Panc1 (cell line): Measurements from ENCODE around the gene PDE12. TPM values are rescaled to one million over a fixed set of nuclear protein-coding genes. Genes with fewer than 3 reads are reported as not detected.

ENCODE experiments used
- ATAC-seq: fragments of 200-7000 bp; cut with Tn5 transposase; 2 replicates; pipeline ENCODE4 v1.9.1; 2020; ENCODE audit warnings: mild to moderate bottlenecking, moderate library complexity
- Bru-seq: library from RNA; stranded (reverse); fragments of 400-500 nt; gene quantifications from one replicate; lab custom pipeline; 2021; lab: Mats Ljungman, UMichigan
- BruChase-seq, 2 experiments: library from RNA; stranded (reverse); fragments of 400-500 nt; gene quantifications; one replicate each; lab custom pipeline; 2021; lab: Mats Ljungman, UMichigan
- BruUV-seq: library from RNA; stranded (reverse); fragments of 400-500 nt; replicated peaks from 2 replicates; lab custom pipeline; 2021; lab: Mats Ljungman, UMichigan
- CTCF ChIA-PET: fragments of 300-600 bp; sonication (Branson Sonifier 250); formaldehyde crosslinking; loops from one replicate; lab custom pipeline; 2022; ENCODE audit warnings: antibody characterized with exemption; lab: Charles Lee
- POLR2A ChIA-PET: fragments of 300-600 bp; sonication (Branson Sonifier 250); formaldehyde crosslinking; loops from one replicate; lab custom pipeline; 2022; ENCODE audit warnings: antibody characterized with exemption; lab: Charles Lee
- DNase-seq: peaks from one replicate; pipeline ENCODE4 v3.0.0-alpha.2; 2010; ENCODE audit warnings: low read depth, low spot score
- H3K27ac ChIP-seq: 2 replicates; pipeline ENCODE4 v1.5.1; 2011; ENCODE audit warnings: mild to moderate bottlenecking, low read length, inconsistent platforms
- H3K27me3 ChIP-seq: fragments of 200-500 bp; sonication (Bioruptor generic); 2 replicates; pipeline ENCODE4 v1.6.0; 2014; ENCODE audit warnings: low read length, inconsistent platforms; ENCODE audit not compliant: control insufficient read depth, insufficient read depth
- H3K36me3 ChIP-seq: fragments of 200-500 bp; sonication (Bioruptor generic); 2 replicates; pipeline ENCODE4 v1.5.1; 2014; ENCODE audit warnings: inconsistent platforms, mild to moderate bottlenecking, low read length, moderate library complexity; ENCODE audit not compliant: control insufficient read depth, insufficient read depth
- H3K4me1 ChIP-seq: 2 replicates; pipeline ENCODE4 v1.5.1; 2011; ENCODE audit warnings: inconsistent platforms, mild to moderate bottlenecking, low read length, moderate library complexity; ENCODE audit not compliant: control insufficient read depth, insufficient read depth
- H3K4me3 ChIP-seq, 2 experiments: 2 replicates each; pipeline ENCODE4 v1.5.1; 2011 to 2012; ENCODE audit warnings: low read depth in 2 of 2, low read length in 2 of 2, mild to moderate bottlenecking in 2 of 2, inconsistent platforms in 1 of 2, moderate library complexity in 1 of 2
- H3K9me3 ChIP-seq: fragments of 200-500 bp; sonication (Bioruptor generic); 2 replicates; pipeline ENCODE4 v1.5.1; 2014; ENCODE audit warnings: low read depth, mild to moderate bottlenecking, inconsistent platforms, low read length, moderate library complexity; ENCODE audit not compliant: control insufficient read depth, insufficient read depth
- CTCF ChIP-seq: fragments of 450-650 bp; IDR thresholded peaks from 2 replicates; pipeline ENCODE4 v1.5.1; 2017; ENCODE audit warnings: mild to moderate bottlenecking
- POLR2AphosphoS5 ChIP-seq: IDR thresholded peaks from 2 replicates; pipeline ENCODE4 v1.6.1; 2012; ENCODE audit warnings: mild to moderate bottlenecking, low read depth, low read length, moderate library complexity
- REST ChIP-seq, 2 experiments: IDR thresholded peaks; 2 replicates each; pipeline ENCODE4 v1.6.1; 2011 to 2012; ENCODE audit warnings: low read depth in 2 of 2, control low read depth in 1 of 2, low read length in 1 of 2, mild to moderate bottlenecking in 1 of 2, moderate library complexity in 1 of 2; ENCODE audit not compliant: insufficient read depth in 1 of 2
- SIN3A ChIP-seq: IDR thresholded peaks from 2 replicates; pipeline ENCODE4 v1.6.1; 2012; ENCODE audit warnings: low read depth, mild to moderate bottlenecking, low read length, moderate library complexity, borderline replicate concordance; ENCODE audit not compliant: insufficient read depth
- TCF7L2 ChIP-seq: IDR thresholded peaks from 2 replicates; pipeline ENCODE4 v1.6.1; 2011; ENCODE audit warnings: mild to moderate bottlenecking, low read depth, low read length, inconsistent platforms
- in situ Hi-C: cut with HindIII; loops from 2 replicates; pipeline ENCODE4 v1.10.0; 2016; ENCODE audit warnings: low sequenced_read_pairs, low pct_unique_long_range_greater_than_20kb
- intact Hi-C: fragments of 100-400 bp; cut with micrococcal nuclease; formaldehyde crosslinking; loops from one replicate; pipeline ENCODE4 v1.10.0; 2022; ENCODE audit not compliant: unreplicated experiment
- long read RNA-seq: library from polyadenylated mRNA; unstranded; transcript quantifications from one replicate; pipeline ENCODE4 v2.0.0, GENCODE V29; 2021; ENCODE audit not compliant: unreplicated experiment
- polyA plus RNA-seq: library from polyadenylated mRNA; unstranded; fragments of >200 nt; gene quantifications from one replicate; pipeline ENCODE4 v1.2.1, GENCODE V29; 2012; ENCODE audit warnings: missing spikeins; ENCODE audit not compliant: insufficient read length
- total RNA-seq: library from RNA; stranded (reverse); gene quantifications from one replicate; pipeline ENCODE4 v1.2.1, GENCODE V29; 2021; ENCODE audit not compliant: unreplicated experiment

PDE12 gene
- total RNA-seq (22.8 TPM), Bru-seq, nascent RNA (percentile 83 among the genes with signal in this experiment), BruChase-seq, experiment 1, labeled RNA remaining after a 2-hour chase (percentile 96 among the genes with signal in this experiment), BruChase-seq, experiment 2, labeled RNA remaining after a 6-hour chase (percentile 92 among the genes with signal in this experiment)
- polyA plus RNA-seq: 10.1 TPM
- long read RNA-seq, full-length matches to known transcripts: 109 of 112 reads
- long read RNA-seq, partial matches to known transcripts: 0 of 112 reads
- long read RNA-seq, other reads (novel, unspliced or antisense): 3 of 112 reads

GRCh38 chr3:57555738-57556458 is at the start of gene PDE12:
Gene PDE12, plus strand, starts transcription at chr3:57556274. Its CDS starts 106 bp downstream, at chr3:57556380.
- peak; percentile 88 for DNase-seq
- peak within 1 kb of the TSS; percentile 67 to 85 for H3K4me3 ChIP-seq
- ChIA-PET CTCF (no interaction called here), POLR2A (no interaction called here)
- in situ Hi-C loops: no loop called here
- peak within 1 kb of the TSS; percentile 97 for H3K27ac ChIP-seq
- no peaks in the 10 kb centered on the region for H3K27me3 ChIP-seq
- peak; percentile 91 for ATAC-seq
- BruUV-seq: no TSS peak
- TF ChIP-seq SIN3A (0 out of 2 replicates have a peak, but pooled peaks have one; percentile 71), TCF7L2 (0 out of 2 replicates have a peak, but pooled peaks have one; percentile 29), REST (IDR thresholded peaks at IDR 0.05; ENCODE audit: insufficient read depth in 1 of 2, low read depth in 2 of 2, low read length in 1 of 2) (no peak), CTCF (no peak), POLR2AphosphoS5 (peak; percentile 67)
- H3K4me1 ChIP-seq: peaks cover 4% of the 10 kb centered on the region; the same call in 1 of the 2 replicates
- intact Hi-C loops: loop anchor here (10.0 kb wide), 1 partner anchor 151 kb away; no protein-coding TSS in a partner anchor
- H3K36me3 ChIP-seq: peaks cover 4% of the 10 kb centered on the region
- H3K9me3 ChIP-seq: no peaks in the 10 kb centered on the region

GRCh38 chr3:57512166-57512565 is 43.9 kb upstream of the PDE12 start:
- H3K27me3 ChIP-seq: no peaks in the 10 kb centered on the region
- H3K4me1 ChIP-seq: no peaks in the 10 kb centered on the region
- POLR2A ChIA-PET: no interaction called here
- H3K36me3 ChIP-seq: no peaks in the 10 kb centered on the region
- no peak overlapping the region for H3K4me3 ChIP-seq
- DNase-seq: no peak
- no peak for ATAC-seq
- intact Hi-C loops: no loop called here
- no peak for TF ChIP-seq SIN3A
- no peak for TF ChIP-seq POLR2AphosphoS5
- TF ChIP-seq CTCF: no peak
- TF ChIP-seq REST (IDR thresholded peaks at IDR 0.05; ENCODE audit: insufficient read depth in 1 of 2, low read depth in 2 of 2, low read length in 1 of 2): no peak
- no peak for TF ChIP-seq TCF7L2
- no TSS peak for BruUV-seq
- H3K27ac ChIP-seq: no peak overlapping the region
- CTCF ChIA-PET: no interaction called here
- H3K9me3 ChIP-seq: no peaks in the 10 kb centered on the region
- in situ Hi-C loops: no loop called here
